HG03280 (cell line): ENCODE data around the gene SP3.

ENCODE experiments used
- ATAC-seq: cut with Tn5 transposase; IDR thresholded peaks from one replicate; pipeline ENCODE4 v1.9.1; 2021; ENCODE audit warnings: mild to moderate bottlenecking, moderate library complexity; ENCODE audit not compliant: unreplicated experiment

The SP3 gene

DNA sequence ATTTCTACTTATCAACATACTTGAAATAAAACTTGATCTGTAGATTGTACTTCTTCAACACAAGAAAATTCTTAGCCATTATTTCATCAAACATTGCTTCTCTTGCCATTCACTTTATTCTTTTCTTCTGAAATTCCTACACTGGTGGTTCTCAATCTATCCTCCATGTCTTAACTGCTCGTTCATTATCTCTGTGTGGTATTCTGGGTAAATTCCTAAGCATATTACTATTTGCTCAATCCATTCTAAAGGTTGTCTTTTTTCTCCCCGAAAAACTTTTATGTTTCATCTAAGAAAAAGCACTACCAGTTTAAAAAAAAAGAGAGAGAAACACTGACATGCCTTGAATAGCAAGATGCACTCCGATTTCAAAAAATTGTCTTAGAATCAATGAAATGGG, 18.0 kb downstream of the SP3 start:
- ATAC-seq, result no peak

DNA sequence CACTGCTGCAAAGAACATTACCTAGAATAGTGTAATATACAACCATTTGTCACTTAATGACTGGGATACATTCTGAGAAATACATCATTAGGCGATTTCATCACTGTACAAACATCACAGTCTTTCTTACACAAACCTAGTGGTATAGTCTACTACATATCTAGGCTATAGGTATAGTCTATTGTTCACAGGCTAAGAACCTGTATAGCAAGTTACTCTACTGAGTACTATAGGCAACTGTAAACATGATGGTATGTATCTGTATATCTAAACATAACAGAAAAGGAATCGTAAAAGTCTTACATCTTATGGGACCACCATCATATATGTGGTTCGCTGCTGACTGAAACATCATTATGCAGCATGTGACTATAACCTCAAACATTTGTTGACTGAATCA, 21.4 kb downstream of the SP3 start:
- ATAC-seq, result no peak

DNA sequence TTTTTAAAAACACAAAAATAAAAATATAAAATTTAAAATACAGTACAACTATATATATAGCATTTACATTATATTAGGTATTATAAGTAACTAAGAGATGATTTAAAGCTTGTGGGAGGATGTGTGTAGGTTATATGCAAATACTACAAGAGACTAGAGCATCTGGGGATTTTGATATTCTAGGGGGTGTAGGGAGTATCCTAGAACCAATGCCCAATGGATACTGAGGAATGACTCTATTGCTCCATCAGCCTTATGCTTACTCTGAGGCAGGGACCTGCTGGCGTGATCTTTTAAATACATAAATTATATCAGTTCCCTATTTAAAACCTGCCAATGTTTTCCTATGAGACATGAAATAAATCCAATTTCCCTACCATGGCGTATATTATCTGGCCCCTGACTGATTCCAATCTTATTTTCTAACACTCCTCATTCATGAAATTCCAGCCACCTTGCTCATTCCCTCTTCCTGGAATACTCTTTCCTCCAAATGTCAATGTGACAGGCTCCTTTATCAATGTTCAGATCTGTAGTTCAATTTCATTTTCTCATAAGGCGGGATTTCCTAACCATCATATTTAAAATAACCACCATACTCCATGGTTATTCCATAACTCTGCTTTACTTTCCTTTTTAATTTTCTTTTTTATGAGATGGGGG, 22.2 kb downstream of the SP3 start:
- ATAC-seq, result no peak

DNA sequence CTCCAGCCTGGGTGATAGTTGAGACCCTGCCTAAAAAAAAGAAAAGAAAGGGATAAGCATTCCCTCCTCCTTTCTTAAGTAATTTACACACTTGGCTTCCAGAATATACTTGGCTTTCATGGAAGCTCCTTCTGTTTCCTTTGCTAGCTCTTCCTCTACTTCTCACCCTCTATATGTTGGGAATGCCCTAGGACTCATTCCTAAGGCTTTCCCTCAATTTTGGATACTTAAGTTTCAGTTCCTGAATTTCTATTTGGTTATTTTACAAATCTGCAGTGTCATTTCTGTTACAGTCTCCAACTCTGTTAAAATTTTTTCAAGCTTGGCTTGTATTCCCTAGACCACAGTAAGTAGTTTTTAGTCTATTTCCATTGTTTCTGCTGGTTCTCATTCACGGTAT, 23.6 kb downstream of the SP3 start:
- ATAC-seq, result no peak

DNA sequence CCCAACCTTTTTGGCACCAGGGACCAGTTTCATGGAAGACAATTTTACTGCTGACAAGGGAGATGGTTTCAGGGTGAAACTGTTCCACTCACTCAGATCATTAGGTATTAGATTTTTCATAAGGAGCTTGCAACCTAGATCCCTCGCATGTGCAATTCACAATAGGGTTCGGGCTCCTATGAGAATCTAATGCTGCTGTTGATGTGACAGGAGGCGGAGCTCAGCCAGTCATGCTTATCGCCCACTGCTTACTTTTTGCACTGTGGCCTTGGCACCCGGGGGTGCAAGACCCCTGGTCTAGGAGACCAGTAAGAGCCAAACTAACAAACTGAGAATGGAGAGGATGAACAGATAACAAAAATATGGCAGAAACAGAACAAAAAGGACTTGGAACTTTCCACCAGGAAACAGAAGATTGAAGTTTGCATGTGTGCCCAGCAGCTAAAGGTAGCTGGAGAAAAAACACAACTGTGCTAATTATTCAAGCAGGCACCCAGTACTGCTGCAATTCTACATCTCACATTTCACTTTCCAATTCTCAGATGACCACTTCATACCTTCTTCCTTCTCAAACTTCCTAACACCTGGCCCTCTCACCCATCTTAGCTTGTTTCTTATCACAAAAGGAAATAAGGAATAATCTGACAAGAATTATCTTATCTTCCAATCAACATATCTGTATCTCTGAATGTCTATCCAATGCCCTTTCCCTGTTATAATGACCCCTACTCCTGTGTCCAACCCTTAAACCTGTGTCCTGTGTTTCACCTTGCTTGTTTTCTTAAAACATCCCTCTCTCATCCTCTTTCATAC, 24.8 kb downstream of the SP3 start:
- no peak for ATAC-seq

DNA sequence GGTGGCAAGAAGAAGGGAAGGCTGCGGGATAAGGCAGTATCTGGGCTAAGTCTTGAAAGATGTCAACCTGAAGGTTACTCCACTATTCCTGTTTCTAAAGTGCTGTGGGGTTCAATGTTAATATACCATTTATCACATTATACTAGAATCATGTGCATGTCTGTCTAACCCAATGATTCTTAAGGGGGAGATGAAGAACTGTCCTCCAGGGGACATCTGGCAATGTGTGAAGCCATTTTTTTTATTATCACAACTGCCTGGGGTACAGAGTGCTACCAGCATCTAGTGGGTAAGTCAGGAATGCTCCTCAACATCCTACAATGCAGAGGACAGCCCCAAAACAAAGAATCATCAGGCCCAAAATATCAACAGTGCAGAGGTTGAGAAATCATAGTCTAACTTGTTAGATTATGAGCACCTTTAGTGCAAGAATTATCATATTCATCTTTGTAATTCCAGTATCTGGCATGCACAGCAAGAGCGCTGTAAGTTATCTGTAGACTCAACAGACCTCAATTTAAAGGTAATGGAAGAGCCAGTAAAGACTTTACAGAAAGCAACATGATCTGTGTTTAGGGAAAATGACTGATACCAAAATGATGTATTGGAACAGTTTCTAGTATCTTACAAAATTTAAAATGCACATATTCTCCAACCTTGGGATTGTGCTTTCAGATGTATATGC, 26.3 kb downstream of the SP3 start:
- no peak for ATAC-seq

DNA sequence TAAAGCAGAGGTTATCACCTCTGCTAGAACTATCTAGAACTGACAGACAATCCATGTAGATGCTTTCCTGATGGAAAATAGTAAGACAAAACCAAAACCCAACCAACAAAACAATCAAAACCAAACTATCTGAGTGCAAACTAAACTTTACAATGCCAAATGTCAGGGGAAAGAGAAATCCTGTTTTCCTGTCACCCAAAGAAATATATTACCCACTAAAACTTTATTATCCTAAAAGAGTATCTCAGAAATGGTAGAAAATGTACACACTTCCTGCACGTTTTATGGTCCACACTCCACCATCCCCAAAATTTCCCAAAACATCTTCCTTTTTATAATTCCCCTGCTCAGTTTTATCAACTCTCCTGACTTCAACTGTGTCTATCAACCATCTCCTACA, 29.9 kb downstream of the SP3 start:
- no peak for ATAC-seq

DNA sequence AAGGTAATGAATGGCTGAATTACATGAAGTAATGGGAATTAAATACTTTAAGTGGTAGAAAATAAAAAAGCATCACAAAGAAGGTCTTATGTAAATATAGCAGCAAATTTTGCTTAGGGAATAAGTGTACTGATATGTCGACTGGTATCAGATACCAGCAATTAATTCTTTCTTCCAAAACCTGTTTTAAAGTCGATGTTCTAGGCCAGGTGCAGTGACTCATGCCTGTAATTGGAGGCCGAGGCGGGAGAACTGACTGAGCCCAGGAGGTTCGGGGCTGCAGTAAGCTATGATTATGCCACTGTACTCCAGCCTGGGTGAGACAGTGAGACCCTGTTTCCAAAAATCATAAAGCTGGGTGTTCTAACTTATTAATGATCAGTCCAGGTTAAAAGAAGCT, 30.3 kb downstream of the SP3 start:
- ATAC-seq, result no peak

DNA sequence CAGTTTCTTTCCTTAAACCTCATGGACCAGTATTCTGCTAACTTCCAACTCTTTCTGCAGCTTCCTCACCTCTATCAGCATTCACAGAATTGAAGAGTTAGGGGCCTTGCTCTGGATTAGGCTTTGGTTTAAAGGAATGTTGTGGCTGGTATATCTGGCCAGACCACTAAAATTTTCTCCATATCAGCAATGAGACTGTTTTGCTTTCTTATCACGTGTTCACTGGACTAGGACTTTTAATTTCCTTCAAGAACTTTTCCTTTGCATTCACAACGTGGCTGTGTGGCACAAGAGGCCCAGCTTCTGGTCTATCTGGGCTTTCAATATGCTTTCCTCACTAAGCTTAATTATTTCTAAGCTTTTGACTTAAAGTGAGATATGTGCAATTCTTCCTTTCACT, 33.4 kb downstream of the SP3 start:
- ATAC-seq, result no peak

DNA sequence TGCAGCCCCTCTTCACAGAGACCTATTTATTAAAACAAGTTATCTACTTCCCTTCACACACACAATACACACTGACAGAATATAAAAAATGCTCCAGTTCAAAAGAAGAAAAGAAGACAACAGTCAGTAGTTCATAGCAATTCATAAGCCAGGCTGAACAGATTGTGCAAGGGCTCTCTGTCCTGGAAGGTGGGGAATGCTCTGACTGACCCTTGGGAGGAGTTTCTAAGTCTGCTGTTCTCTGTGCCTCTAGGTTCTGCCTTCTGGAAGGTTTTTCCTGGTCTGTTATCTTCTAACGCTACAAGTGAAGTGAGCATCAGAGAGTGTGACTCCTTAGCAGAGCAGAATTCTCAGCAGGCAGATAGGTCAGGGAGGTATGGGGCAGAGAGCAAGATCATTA, 35.7 kb downstream of the SP3 start:
- no peak for ATAC-seq

DNA sequence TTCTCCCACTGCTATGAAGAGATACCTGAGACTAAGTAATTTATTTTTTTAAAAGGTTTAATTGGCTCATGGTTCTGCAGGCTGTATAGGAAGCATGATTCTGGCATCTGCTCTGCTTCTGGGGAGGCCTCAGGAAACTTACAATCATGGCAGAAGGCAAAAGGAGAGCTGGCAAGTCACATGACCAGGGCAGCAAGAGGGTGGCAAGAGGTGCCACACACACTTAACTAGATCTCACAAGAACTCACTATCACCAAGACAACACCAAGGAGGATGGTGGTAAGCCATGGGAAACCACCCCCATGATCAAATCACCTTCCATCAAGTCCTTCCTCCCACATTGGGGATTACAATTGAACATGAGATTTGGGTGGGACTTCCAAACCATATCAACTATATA, 38.3 kb downstream of the SP3 start:
- ATAC-seq, result no peak

DNA sequence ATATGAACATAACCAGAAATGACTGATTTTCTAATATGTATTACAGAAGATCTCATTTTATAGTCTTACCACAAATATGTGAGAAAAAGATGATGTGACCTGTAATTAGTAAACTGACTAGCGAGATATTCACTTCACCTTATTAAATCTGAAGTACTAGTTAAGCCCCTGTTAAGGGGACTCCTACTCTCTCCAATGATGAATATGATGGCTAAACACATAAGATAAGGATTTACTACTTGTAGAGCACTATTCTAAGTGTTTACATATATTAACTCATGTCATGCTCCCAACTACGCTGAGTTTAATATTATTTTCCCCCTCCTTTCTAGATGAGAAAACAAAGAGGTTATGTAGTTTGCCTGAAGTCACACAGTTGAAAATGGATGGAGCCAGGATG, 40.9 kb downstream of the SP3 start:
- ATAC-seq, result no peak

DNA sequence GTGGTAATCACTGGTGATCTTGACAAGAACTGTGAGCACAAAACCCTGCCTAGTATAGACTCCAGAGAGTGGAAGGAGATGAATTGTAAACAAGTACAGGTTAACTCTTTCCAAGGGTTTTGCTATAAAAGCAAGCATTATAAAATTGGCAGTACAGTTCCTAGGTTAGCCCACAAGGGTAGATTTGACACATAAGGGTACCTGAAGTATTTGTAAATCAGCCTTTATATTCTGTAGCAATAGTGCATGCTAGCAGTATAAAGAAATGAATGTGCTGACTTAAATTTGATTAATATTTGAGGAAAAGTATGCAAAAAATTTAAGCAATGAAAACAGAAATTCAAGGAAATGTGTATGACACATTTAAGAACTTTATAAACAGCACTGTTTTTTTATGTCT, 42.4 kb downstream of the SP3 start:
- no peak for ATAC-seq

DNA sequence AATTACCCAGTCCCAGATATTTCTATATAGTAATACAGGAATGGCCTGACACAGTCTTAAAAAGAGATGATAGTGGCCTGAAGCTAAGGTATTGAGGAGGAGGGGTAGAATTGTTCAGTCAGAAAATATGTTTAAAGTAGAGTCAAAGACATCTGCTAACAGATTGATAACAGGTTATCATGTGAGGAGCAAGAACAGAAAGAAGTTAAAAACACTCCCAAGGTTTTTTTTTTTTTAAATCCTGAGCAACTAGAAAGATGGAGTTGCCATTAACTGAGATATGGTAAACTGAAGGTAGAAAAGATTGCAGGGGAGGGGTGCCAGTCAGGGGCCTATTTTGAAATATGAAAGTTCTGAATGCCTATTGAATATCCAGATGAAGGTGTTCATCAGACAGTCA, 43.1 kb downstream of the SP3 start:
- no peak for ATAC-seq

DNA sequence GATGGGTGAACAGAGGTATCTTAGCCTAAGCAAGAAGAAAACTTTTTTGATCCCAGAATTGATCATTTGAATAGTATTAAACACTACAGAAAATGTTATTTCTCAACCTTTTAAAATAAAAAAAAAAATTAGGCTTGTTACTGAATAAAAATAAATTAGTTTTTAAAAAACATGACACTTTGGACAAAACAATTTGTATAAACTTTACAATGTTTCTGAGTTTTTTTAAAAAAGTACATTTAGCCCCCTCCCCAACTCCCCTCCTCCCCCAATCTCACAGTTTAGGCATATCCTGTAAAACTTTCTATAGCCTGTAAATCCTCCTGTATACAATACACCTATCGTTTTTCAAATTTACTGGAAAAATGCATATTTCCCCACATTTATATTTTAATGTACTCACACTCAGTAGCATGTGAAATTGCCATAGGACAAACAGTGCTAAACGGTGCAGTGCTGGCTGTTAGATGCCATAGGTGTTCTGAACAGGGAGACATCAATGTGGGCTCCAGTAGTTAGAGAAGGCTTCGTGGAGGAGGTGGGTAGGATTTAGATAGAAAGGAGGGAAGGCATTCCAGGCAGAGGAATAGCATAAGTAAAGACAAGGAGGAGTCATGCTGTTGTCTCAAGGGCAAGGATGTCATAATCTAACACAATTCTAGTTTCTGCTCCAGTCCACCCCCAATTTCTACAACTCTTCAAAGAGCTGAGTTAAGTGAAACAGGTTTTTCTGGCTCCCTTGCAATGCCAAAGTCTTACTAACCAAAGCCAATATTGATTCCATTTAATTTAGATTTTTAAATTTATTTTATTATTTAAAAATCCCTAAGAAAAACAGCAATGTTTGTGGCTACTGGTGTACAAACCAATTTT, 50.9 kb downstream of the SP3 start:
- ATAC-seq, result no peak

DNA sequence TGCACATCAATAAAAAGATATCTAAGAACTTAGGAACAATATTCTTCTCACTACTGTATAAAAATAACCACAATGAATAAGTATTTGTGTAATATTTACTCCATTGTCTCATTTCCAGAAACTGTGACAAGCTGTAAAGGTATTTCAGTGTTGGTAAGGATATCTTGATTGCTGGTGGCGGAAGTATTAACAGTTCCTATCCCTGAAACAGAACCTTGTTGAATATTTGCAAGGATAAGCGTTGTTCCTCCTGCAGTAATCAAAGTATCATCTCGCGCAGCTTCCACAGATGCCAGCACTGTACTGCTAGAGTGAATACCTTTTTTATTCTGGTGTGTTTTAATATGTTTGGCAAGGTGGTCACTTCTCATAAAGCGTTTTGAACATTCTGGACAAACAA, 55.3 kb downstream of the SP3 start:
- no peak for ATAC-seq

DNA sequence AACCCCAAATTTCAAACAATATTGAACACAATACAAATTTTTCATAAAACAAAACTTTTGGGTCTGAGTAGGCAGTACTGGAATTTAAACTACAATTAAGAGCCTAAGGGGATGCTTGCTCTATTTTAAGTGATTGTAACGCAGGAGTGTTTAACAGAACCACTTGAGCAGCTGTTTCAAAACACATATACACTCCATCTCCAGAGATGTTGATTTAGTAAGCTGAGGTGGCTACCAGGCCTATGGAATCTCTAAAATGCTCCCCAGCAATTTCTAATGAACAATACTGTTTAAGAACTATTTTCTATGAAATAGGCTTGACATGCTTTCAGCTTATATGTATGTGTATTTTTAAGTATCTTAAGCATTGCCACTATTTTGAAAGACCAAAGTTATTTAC, 58.5 kb downstream of the SP3 start:
- no peak for ATAC-seq

DNA sequence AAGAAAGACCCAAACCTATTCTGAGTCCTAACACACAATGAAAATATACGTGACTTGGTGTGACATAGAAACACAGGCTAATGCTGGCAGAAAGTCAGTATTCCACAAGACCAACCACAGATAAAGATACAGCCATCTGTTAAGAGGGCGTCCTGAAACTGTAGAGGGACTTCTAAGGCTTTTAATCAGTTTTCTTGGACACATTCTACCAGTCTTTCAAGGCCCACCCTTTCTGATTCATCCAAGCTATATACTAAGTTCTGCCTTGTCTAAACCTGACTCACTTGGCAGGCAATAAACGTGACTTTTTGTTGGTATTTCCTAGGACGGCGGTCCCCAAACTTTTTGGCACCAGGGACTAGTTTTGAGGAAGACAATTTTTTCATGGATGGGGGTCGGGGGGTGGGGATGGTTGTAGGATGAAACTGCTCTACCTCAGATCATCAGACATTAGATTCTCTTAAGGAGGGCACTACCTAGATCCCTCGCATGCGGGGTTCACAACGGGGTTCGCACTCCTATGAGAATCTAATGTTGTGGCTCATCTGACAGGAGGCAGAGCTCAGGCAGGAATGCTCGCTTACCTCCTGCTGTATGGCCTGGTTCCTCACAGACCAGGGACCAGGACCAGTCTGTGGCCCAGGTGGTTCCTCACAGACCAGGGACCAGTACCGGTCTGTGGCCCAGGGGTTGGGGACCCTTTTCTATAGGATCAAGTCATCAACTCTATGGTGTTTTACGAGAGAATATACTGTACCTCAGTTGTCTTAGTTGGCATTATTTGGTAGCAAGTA, 61.4 kb downstream of the SP3 start:
- ATAC-seq, result no peak

DNA sequence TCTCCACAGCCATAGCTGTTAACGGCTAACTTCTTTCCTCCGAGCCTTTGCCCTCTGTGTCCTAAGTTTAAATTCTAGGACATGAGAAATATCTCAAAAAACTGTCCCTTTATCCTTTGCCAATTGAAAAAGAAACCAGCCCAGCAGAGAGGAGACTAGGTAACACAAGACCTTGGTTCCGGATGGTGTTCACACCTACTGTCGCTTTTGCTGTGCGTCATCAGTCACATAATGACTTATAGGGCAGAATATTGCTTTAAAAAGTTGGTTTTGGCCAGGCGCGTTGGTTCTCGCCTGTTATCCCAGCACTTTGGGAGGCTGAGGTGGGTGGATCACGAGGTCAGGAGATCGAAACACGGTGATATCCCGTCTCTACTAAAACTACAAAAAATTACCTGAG, 66.2 kb downstream of the SP3 start:
- ATAC-seq, result peak; percentile 41

DNA sequence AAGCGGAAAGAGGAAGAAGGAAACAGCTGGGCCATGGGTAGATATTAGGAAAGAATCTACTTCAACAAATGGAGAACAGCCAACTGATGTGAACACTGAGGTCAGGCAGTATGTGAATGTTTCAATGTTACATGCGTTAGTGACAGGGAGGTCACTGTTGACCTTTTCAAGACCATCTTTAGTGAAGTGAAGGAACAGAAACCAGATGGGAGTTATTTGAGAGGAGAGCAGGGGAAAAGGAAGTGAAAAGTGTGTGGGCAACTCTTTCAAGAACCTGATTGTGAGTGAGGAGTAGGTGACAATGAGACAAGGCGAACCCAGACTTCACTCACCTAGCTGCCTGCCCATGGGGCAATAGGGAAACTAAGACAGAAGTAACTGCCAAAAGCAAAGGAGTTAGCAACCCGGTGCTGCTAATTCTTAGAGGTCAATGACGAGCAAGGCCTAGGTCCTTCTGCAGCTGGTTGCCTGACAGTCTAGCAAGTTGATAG, 67.0 kb downstream of the SP3 start:
- peak; percentile 86 for ATAC-seq
